Measurements from ENCODE around the gene OAS3.

The OAS3 gene

DNA sequence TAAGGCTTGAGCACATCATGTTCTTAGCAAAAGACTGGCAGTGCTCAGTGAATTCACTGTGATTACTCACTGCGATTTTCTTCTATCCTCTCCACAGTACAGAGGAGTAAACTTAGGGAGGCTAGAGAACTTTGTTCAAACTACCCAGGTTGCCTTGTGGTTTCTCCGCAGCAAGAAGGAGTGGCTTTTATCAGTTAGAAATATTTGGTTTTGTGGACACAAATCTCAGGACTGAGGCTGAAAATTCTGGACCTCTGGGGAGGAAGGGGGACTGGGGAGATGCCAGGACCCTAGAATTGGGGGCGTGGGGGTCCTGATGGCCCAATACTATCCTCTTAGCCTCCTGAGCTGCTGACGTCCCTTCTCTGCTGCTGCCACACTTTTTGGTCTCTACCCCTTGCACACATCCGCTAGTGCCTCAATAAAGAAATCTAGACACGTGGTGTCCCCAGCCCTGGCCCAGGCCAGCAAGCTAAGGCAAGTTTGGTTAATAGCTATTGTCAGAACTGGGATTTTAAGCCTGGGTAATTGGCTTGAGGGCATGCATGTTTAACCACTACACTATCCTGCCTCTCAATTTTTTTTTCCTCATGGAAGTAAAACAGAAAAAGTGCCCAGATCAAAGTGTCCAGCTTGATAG lies 40.9 kb downstream of the OAS3 start:
- peak overlapping the region; percentile 86 for H3K4me3 ChIP-seq (replicated peaks; ENCODE audit: low read depth, low read length)
- H3K36me3 ChIP-seq (ENCODE audit: control insufficient read depth, insufficient read depth, low read length): no peaks in the 10 kb centered on the region
- H3K27me3 ChIP-seq (replicated peaks; ENCODE audit: control insufficient read depth, insufficient read depth, low read length): no peaks in the 10 kb centered on the region
- peak; percentile 46 for DNase-seq (ENCODE audit: extremely low read depth, insufficient read length)
- no peak for TF ChIP-seq CTCF (IDR thresholded peaks at IDR 0.05; ENCODE audit: insufficient read depth, low read length, poor library complexity, severe bottlenecking)

- H3K36me3 ChIP-seq (ENCODE audit: control insufficient read depth, insufficient read depth, low read length): no peaks in the 10 kb centered on the region
- H3K4me3 ChIP-seq (replicated peaks; ENCODE audit: low read depth, low read length): peak overlapping the region; percentile 86
- H3K27me3 ChIP-seq (replicated peaks; ENCODE audit: control insufficient read depth, insufficient read depth, low read length): no peaks in the 10 kb centered on the region
- DNase-seq (ENCODE audit: extremely low read depth, insufficient read length): no peak
- TF ChIP-seq CTCF (IDR thresholded peaks at IDR 0.05; ENCODE audit: insufficient read depth, low read length, poor library complexity, severe bottlenecking): no peak
Observed at GRCh38 chr12:112980491-112981158, 42.4 kb downstream of the OAS3 start.

- H3K4me3 ChIP-seq (replicated peaks; ENCODE audit: low read depth, low read length): no peak overlapping the region
- DNase-seq (ENCODE audit: extremely low read depth, insufficient read length): no peak
- no peaks in the 10 kb centered on the region for H3K27me3 ChIP-seq (replicated peaks; ENCODE audit: control insufficient read depth, insufficient read depth, low read length)
- peaks cover 25% of the 10 kb centered on the region for H3K36me3 ChIP-seq (ENCODE audit: control insufficient read depth, insufficient read depth, low read length)
- TF ChIP-seq CTCF (IDR thresholded peaks at IDR 0.05; ENCODE audit: insufficient read depth, low read length, poor library complexity, severe bottlenecking): no peak
Observed at GRCh38 chr12:112985642-112986290, 47.5 kb downstream of the OAS3 start.

- DNase-seq (ENCODE audit: extremely low read depth, insufficient read length): no peak
- peaks cover 29% of the 10 kb centered on the region for H3K36me3 ChIP-seq (ENCODE audit: control insufficient read depth, insufficient read depth, low read length)
- no peak overlapping the region for H3K4me3 ChIP-seq (replicated peaks; ENCODE audit: low read depth, low read length)
Observed at GRCh38 chr12:112986291-112986800, 48.1 kb downstream of the OAS3 start.

GRCh38 chr12:112987561-112987960 lies 49.3 kb downstream of the OAS3 start:
- H3K36me3 ChIP-seq (ENCODE audit: control insufficient read depth, insufficient read depth, low read length): peaks cover 31% of the 10 kb centered on the region
- H3K4me3 ChIP-seq (replicated peaks; ENCODE audit: low read depth, low read length): no peak overlapping the region
- H3K27me3 ChIP-seq (replicated peaks; ENCODE audit: control insufficient read depth, insufficient read depth, low read length): no peaks in the 10 kb centered on the region
- no peak for DNase-seq (ENCODE audit: extremely low read depth, insufficient read length)
- TF ChIP-seq CTCF (IDR thresholded peaks at IDR 0.05; ENCODE audit: insufficient read depth, low read length, poor library complexity, severe bottlenecking): no peak

More at GRCh38 chr12:112986291-112986800, 48.1 kb downstream of the OAS3 start:
- no peak for TF ChIP-seq CTCF (IDR thresholded peaks at IDR 0.05; ENCODE audit: insufficient read depth, low read length, poor library complexity, severe bottlenecking)
- no peaks in the 10 kb centered on the region for H3K27me3 ChIP-seq (replicated peaks; ENCODE audit: control insufficient read depth, insufficient read depth, low read length)
